Measurements from ENCODE around the gene PNN. TPM values are rescaled to one million over a fixed set of nuclear protein-coding genes. Genes with fewer than 3 reads are reported as not detected.
"Not testable (repeated sequence)": the region's sequence is repeated elsewhere in the genome, so short reads cannot be mapped to it uniquely, and the experiment has no call there.

PNN gene
- total and polyA plus RNA-seq, 2 of the 4 experiments (the other 2 are of a cell fraction): 14.9 to 28.8 TPM

DNA sequence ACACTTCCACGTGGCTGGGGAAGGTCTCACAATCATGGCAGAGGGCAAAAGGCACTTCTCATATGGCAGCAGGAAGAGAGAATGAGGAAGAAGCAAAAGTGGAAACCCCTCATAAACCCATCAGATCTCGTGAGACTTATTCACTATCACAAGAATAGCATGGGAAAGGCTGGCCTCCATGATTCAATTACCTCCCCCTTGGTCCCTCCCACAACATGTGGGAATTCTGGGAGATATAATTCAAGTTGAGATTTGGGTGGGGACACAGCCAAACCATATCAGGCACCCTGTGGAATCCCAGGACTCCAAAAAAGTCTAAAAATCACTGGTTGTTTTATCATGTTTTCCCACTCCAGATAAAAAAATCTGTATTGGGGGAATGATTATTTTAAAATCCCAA is 31.8 kb upstream of the PNN start:
- not testable (repeated sequence) for DNase-seq

More for the DNA sequence above, 31.8 kb upstream of the PNN start:
- BruUV-seq (replicated peaks); H2AK5ac ChIP-seq (ENCODE audit: low read depth, low read length); H3K9me1 ChIP-seq (ENCODE audit: insufficient read depth, low read length); POLR2A ChIA-PET (ENCODE audit: unreplicated experiment); H3K23ac ChIP-seq (ENCODE audit: low read depth, low read length); H3K9me3 ChIP-seq (ENCODE audit: control insufficient read depth, insufficient read depth, low read length); H3K4me3 ChIP-seq (ENCODE audit: insufficient read depth, low read depth, low read length); H3K4me1 ChIP-seq (ENCODE audit: control insufficient read depth, insufficient read depth, low read length); H3K27me3 ChIP-seq (ENCODE audit: control insufficient read depth, insufficient read depth, low read length); H2BK20ac ChIP-seq (ENCODE audit: low read depth, low read length); H3K4ac ChIP-seq (ENCODE audit: low read depth, low read length); H2BK5ac ChIP-seq (ENCODE audit: low read depth, low read length, poor library complexity, severe bottlenecking); H3K27ac ChIP-seq (ENCODE audit: insufficient read depth, low read length); H3K9ac ChIP-seq (ENCODE audit: low read depth, low read length); H3K14ac ChIP-seq (replicated peaks; ENCODE audit: low read depth, low read length); H2BK15ac ChIP-seq (ENCODE audit: low read depth, low read length); H4K5ac ChIP-seq (ENCODE audit: low read depth, low read length); H4K8ac ChIP-seq (ENCODE audit: low read depth in 2 of 2, low read length in 2 of 2); intact Hi-C loops (cut with micrococcal nuclease); H4K20me1 ChIP-seq (ENCODE audit: insufficient read depth, low read length); CTCF ChIA-PET; H4K91ac ChIP-seq (ENCODE audit: insufficient read depth, low read depth, low read length); H2AFZ ChIP-seq (replicated peaks; ENCODE audit: low read length, poor library complexity); H2AK9ac ChIP-seq (replicated peaks; ENCODE audit: low read depth, low read length, poor library complexity); H3K56ac ChIP-seq (ENCODE audit: extremely low read depth, insufficient read depth, low read length); H3K18ac ChIP-seq (ENCODE audit: low read depth, low read length); in situ Hi-C loops (cut with MboI; ENCODE audit: low sequenced_read_pairs); ATAC-seq (ENCODE audit: low read depth); H2BK120ac ChIP-seq (ENCODE audit: low read depth, low read length); H3K4me2 ChIP-seq (ENCODE audit: low read depth, low read length); dilution Hi-C loops (cut with HindIII; ENCODE audit: low sequenced_read_pairs, unreplicated experiment); H3K79me1 ChIP-seq (ENCODE audit: low read depth in 1 of 2, low read length in 2 of 2): not testable (repeated sequence)
- no CpG with 5 or more reads among the region's 2 CpGs for WGBS, 2 experiments (ENCODE audit: extremely low coverage in 2 of 2, insufficient read length in 1 of 2)
- H3K36me3 ChIP-seq (ENCODE audit: control insufficient read depth, insufficient read depth, low read length): peaks cover 11% of the 10 kb centered on the region
